AG04449 (cell line): Measurements from ENCODE around the gene CLDN20.

Experiments
- CTCF ChIA-PET: fragments of 350-600 bp; formaldehyde crosslinking; extraction: SDS; loops from one replicate; lab custom pipeline; 2021; ENCODE audit warnings: antibody characterized with exemption; lab: Yijun Ruan, JAX
- POLR2A ChIA-PET: fragments of 400-600, 350-600 bp; formaldehyde crosslinking; extraction: SDS; loops from one replicate; lab custom pipeline; 2020; ENCODE audit warnings: antibody characterized with exemption, inconsistent platforms; lab: Yijun Ruan, JAX
- DNase-seq: peaks from one replicate; pipeline ENCODE4 v3.0.0-alpha.2; 2010; ENCODE audit warnings: low read depth, low spot score
- H3K4me3 ChIP-seq: 2 replicates; pipeline ENCODE4 v1.5.1; 2011; ENCODE audit warnings: low read depth, mild to moderate bottlenecking, control low read depth, low read length
- TF ChIP-seq, protein P1 (sequence below): IDR thresholded peaks from one replicate; pipeline ENCODE4 v1.5.1; 2011; ENCODE audit warnings: mild to moderate bottlenecking, moderate library complexity, low read length, control low read depth, inconsistent platforms; ENCODE audit not compliant: insufficient read depth; ENCODE audit errors: missing control alignments

CLDN20 gene

DNA sequence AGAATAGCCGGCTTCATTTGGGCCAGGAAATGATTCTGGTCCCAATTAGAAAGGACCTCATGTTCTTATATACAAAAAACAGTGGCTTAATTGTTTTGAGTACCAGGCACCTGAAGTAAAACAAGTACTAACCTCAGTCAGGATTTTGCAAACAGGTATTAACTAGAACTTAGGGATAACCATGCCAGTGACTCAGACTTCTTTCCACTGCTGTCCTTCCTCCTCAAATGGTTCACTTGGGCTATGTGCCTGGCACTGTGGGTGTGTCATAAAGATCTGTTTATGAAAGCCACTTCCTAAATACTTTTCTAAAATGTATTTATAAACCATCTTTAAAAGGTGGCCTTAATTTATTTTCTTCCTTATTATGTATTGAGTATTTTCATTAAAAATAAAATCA is 10.7 kb downstream of the CLDN20 start:
- CTCF ChIA-PET: interaction anchor here (1.2 kb wide), 1 partner anchor 16 kb away, joined by 4 read pairs; no protein-coding TSS in a partner anchor
- POLR2A ChIA-PET: no interaction called here
- no peak for DNase-seq
- TF ChIP-seq, protein P1, sequence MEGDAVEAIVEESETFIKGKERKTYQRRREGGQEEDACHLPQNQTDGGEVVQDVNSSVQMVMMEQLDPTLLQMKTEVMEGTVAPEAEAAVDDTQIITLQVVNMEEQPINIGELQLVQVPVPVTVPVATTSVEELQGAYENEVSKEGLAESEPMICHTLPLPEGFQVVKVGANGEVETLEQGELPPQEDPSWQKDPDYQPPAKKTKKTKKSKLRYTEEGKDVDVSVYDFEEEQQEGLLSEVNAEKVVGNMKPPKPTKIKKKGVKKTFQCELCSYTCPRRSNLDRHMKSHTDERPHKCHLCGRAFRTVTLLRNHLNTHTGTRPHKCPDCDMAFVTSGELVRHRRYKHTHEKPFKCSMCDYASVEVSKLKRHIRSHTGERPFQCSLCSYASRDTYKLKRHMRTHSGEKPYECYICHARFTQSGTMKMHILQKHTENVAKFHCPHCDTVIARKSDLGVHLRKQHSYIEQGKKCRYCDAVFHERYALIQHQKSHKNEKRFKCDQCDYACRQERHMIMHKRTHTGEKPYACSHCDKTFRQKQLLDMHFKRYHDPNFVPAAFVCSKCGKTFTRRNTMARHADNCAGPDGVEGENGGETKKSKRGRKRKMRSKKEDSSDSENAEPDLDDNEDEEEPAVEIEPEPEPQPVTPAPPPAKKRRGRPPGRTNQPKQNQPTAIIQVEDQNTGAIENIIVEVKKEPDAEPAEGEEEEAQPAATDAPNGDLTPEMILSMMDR: no peak
- H3K4me3 ChIP-seq: no peak overlapping the region

DNA sequence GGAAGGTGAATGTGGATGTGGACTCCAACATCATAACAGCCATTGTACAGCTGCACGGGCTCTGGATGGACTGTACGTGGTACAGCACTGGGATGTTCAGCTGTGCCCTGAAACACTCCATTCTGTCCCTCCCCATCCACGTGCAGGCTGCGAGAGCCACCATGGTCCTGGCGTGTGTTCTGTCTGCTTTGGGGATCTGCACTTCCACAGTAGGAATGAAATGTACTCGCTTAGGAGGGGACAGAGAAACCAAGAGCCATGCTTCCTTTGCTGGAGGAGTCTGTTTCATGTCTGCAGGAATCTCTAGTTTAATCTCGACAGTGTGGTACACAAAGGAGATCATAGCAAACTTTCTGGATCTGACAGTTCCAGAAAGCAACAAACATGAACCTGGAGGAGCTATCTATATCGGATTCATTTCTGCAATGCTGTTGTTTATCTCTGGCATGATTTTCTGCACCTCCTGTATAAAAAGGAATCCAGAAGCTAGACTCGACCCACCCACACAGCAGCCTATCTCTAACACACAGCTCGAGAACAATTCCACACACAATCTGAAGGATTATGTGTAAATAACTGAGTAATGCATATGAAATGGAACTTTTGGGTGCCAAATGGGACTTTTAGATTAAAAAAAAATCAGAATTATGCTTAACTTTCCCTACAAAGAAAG is 12.1 kb downstream of the CLDN20 start:
- DNase-seq: no peak
- POLR2A ChIA-PET: no interaction called here
- CTCF ChIA-PET: interaction anchor here (0.6 to 2.6 kb wide), 3 partner anchors 8 to 28 kb away, joined by 4 to 14 read pairs (median 7); no protein-coding TSS in a partner anchor
- H3K4me3 ChIP-seq: no peak overlapping the region
- TF ChIP-seq, protein P1: no peak

DNA sequence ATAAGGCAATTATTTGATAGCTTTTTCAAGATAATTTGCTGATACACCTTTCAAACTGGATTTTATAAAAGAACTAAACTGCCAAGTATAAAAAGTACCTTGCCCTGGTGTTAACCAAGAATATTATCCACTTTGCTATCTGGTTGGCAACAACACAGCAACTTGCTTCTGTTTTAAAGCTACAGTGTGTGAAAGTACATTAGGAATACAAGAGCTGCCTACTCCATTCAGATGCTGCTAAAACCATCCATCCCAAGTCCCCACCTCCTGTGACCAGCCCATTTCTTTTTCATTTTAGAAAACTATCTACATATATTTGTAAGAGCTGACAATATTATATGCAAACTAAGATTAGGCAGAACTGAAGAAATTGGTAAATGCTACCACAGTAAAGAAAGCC is 12.8 kb downstream of the CLDN20 start:
- ChIA-PET POLR2A (no interaction called here), CTCF (interaction anchor here (0.6 to 2.6 kb wide), 5 partner anchors 9 to 101 kb away, joined by 3 to 14 read pairs (median 4); no protein-coding TSS in a partner anchor)
- DNase-seq: no peak
- TF ChIP-seq, protein P1: no peak
- H3K4me3 ChIP-seq: no peak overlapping the region

DNA sequence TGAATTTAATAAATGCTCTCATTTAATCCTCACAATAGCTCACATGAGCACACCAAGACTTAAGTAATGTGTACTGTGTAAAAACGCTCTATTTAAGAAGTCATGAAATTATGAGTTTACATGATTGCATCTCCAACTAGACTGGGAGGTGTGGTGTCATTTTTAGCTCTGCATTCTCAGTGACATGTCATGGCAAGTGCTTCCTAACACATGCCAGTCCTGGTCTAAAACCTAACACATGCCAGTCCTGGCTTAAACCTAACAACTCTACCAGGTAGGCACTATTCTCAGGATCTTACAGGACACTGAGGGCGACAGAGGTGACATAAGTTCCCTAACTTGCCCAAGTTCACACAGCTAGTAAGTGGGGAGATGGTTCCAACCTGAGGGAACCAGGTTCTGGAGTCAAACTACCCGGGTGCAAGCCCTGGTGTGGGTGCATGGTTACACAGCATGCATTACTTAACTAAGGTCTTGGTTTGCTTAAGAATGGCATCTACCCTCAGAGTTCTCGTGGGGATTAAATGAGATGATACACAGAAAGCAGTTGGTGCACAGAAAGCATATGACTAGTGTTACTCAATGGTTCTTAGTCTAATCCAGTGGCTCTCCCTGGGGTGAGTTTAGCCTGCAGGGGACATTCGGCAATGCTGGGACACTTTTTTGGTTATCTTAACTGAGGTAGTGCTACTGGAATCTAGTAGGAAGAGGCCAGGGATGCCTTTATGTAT is 14.7 kb downstream of the CLDN20 start:
- ChIA-PET CTCF (interaction anchor here (0.6 to 2.6 kb wide), 6 partner anchors 10 to 101 kb away, joined by 3 to 14 read pairs (median 4); no protein-coding TSS in a partner anchor), POLR2A (no interaction called here)
- no peak overlapping the region for H3K4me3 ChIP-seq
- DNase-seq: no peak
- TF ChIP-seq, protein P1: no peak

DNA sequence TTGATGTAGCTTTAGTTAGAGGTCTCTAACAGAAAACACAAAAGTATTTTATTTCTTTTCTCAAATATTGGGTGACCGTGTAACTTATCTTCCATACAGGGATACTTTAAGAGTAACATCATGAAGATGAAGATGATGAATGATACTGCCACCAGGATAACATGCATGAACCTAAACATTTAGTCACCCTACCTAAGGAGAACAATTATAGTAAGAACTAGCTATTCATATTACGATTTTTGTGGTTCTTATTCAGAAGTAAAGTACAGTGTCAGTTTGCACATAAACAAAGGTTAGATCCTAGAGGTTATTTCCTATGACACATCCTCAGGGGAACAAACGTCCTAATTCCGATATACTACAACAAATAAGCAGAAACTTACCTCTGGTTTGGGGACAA is 21.0 kb downstream of the CLDN20 start:
- no peak overlapping the region for H3K4me3 ChIP-seq
- TF ChIP-seq, protein P1: no peak
- DNase-seq: no peak
- ChIA-PET CTCF (interaction anchor here (1.2 to 1.9 kb wide), 2 partner anchors 17 to 111 kb away, joined by 3 to 12 read pairs; no protein-coding TSS in a partner anchor), POLR2A (no interaction called here)

DNA sequence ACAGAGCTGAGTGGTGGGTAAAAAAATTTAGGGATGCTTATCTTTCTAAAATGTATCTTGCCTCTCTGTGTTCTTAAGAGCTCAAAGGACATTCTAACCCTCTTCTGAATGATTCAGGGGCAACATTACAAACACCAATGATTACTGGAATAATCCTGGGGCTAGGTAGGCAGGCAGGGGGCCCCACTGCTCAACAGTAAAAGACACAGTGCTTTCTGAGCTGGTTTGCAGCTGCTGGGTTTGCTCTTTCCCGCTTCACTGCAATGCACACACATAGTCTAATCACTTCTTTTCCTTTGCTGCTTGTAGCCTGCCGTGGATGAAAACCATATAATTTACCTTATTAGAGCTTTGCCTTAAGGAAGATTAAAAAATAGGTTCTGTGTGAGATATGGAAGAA is 23.9 kb downstream of the CLDN20 start:
- DNase-seq: no peak
- CTCF ChIA-PET: interaction anchor here (1.1 to 2.0 kb wide), 4 partner anchors 9 to 97 kb away, joined by 3 to 6 read pairs (median 4); no protein-coding TSS in a partner anchor
- no peak overlapping the region for H3K4me3 ChIP-seq
- POLR2A ChIA-PET: no interaction called here
- TF ChIP-seq, protein P1: no peak
